ENCODE measurements around the gene RAD51B. TPM values are rescaled to one million over a fixed set of nuclear protein-coding genes. Genes with fewer than 3 reads are reported as not detected.
A peak's percentile ranks its signal among the peaks of the same experiment; 100 is the strongest.

Gene RAD51B
- total RNA-seq, 4 donors from 2014 or later: 19.6 to 39.7 (median 25.4) TPM

DNA sequence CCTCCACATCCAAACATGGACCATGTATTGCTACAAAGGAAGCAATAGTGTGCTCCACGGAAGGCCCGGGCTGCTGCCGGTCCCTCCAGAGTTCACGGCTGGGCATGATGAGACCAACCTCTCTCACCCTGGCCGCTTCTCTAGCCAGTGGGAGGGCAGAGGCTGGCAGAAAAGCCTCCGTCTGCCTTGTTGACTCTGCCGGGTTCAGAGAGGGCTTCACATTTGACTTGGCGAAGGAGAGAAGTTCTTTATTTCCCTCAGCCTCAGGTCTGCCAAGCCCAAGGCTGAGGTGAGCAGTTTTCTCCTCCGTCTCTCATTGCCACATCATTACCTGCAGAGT, 743.3 kb downstream of the RAD51B start:
- Histone ChIP-seq H3K4me1 (peaks cover 62% of the 10 kb centered on the region), H3K4me3 (no peak overlapping the region), H3K36me3 (no peaks in the 10 kb centered on the region), H3K27me3 (no peaks in the 10 kb centered on the region), H3K9me3 (no peaks in the 10 kb centered on the region), H3K27ac (peak overlapping the region; percentile 84)
- TF ChIP-seq POLR2AphosphoS5 (IDR thresholded peaks at IDR 0.05): no peak
- no peak for TF ChIP-seq EP300 (IDR thresholded peaks at IDR 0.05)
- TF ChIP-seq POLR2A (IDR thresholded peaks at IDR 0.05): no peak
- TF ChIP-seq, protein P1, sequence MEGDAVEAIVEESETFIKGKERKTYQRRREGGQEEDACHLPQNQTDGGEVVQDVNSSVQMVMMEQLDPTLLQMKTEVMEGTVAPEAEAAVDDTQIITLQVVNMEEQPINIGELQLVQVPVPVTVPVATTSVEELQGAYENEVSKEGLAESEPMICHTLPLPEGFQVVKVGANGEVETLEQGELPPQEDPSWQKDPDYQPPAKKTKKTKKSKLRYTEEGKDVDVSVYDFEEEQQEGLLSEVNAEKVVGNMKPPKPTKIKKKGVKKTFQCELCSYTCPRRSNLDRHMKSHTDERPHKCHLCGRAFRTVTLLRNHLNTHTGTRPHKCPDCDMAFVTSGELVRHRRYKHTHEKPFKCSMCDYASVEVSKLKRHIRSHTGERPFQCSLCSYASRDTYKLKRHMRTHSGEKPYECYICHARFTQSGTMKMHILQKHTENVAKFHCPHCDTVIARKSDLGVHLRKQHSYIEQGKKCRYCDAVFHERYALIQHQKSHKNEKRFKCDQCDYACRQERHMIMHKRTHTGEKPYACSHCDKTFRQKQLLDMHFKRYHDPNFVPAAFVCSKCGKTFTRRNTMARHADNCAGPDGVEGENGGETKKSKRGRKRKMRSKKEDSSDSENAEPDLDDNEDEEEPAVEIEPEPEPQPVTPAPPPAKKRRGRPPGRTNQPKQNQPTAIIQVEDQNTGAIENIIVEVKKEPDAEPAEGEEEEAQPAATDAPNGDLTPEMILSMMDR (IDR thresholded peaks at IDR 0.05): no peak
- WGBS: 78% methylated on average over 9 of the region's 9 CpGs
- DNase-seq (ENCODE audit: low spot score in 2 of 2): peak in 1 of 2 donors; percentile 57

DNA sequence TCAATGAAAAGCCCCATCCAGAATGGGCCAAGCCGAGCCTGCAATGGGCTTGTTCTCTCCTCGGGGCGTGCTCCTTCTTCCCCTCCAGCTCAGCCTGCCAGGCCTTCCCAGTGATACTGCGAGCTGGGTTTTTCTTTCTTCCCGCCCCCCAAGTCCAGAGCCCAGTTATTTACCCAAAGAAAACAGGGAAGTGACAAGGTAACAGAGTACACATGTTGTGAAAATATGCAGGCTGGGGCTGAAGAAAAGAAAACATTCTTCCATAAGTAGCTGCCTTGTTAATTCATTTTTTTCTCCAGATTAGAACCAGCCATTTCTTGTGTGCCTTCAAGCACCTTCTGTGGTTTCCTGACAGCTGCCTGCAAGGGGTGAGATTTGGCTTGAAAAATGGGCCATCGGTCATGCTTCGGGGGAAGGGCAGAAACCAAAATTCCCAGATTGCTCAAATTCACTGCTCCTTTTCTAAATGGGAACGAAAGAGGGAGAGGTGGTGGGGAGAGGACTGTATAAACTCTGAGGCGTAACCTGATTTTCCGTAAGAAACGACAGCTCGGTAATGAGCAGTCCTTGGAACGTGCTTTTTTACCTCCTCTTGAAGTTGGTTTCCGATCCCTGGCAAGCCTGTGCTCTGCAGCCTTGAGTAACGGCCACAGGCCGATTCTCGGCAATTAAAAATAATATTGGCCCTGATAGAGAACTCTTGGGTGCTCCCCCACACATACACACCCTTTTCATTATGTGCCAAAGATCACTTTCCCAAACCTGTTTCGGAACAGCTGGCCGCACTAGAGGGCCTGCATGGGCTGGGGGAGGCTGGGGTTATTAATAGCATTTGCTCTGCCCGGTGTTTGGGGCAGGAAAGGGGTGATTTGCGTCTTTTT, 743.9 kb downstream of the RAD51B start:
- H3K36me3 ChIP-seq: no peaks in the 10 kb centered on the region
- H3K4me1 ChIP-seq: peaks cover 62% of the 10 kb centered on the region
- H3K4me3 ChIP-seq: no peak overlapping the region
- H3K27ac ChIP-seq: peak overlapping the region; percentile 84
- 40% methylated on average over 21 of the region's 21 CpGs for WGBS
- no peaks in the 10 kb centered on the region for H3K27me3 ChIP-seq
- TF ChIP-seq POLR2AphosphoS5 (IDR thresholded peaks at IDR 0.05) (no peak), POLR2A (IDR thresholded peaks at IDR 0.05) (no peak), EP300 (IDR thresholded peaks at IDR 0.05) (no peak)
- TF ChIP-seq, protein P1 (IDR thresholded peaks at IDR 0.05): no peak
- peak in 1 of 2 donors; percentile 56 for DNase-seq (ENCODE audit: low spot score in 2 of 2)
- H3K9me3 ChIP-seq: no peaks in the 10 kb centered on the region

DNA sequence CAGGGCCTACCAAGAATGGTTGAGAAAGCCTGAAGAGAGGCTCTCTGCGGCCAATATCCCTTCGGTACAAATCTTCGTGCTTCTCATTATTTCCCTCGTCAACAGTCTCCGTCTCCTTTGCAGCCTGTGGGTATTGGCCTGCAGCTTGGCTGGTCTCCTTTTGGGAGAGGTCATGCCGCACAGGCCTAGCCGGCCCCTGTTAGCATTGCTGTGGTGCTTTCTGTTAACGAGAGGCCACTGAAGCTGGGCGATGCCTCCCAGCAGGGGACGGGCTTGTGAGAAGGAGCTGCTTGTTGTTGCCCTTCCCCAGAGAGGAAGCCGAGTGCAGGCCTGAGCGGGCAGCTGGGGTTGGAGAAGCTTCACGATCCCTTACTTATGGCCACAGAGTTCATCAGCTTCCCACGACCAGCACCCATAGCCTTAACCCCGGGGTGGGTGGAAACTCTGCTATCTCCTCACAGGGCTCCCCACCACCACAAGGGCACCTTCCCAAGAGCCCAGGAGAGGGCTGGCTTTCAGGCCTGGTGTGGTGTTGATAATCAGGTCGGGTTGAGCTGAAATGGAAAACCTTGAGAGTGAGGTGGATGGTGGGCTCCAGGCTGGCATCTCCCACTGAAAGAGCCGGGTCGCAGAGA, 744.7 kb downstream of the RAD51B start:
- H3K9me3 ChIP-seq: no peaks in the 10 kb centered on the region
- H3K27me3 ChIP-seq: no peaks in the 10 kb centered on the region
- H3K27ac ChIP-seq: peak overlapping the region; percentile 84
- no peak for TF ChIP-seq POLR2A (IDR thresholded peaks at IDR 0.05)
- no peak for TF ChIP-seq POLR2AphosphoS5 (IDR thresholded peaks at IDR 0.05)
- TF ChIP-seq, protein P1 (IDR thresholded peaks at IDR 0.05): no peak
- no peak for TF ChIP-seq EP300 (IDR thresholded peaks at IDR 0.05)
- WGBS: 64% methylated on average over 13 of the region's 18 CpGs
- H3K4me3 ChIP-seq: no peak overlapping the region
- DNase-seq (ENCODE audit: low spot score in 2 of 2): peak in 1 of 2 donors; percentile 65
- peaks cover 65% of the 10 kb centered on the region for H3K4me1 ChIP-seq
- H3K36me3 ChIP-seq: no peaks in the 10 kb centered on the region

DNA sequence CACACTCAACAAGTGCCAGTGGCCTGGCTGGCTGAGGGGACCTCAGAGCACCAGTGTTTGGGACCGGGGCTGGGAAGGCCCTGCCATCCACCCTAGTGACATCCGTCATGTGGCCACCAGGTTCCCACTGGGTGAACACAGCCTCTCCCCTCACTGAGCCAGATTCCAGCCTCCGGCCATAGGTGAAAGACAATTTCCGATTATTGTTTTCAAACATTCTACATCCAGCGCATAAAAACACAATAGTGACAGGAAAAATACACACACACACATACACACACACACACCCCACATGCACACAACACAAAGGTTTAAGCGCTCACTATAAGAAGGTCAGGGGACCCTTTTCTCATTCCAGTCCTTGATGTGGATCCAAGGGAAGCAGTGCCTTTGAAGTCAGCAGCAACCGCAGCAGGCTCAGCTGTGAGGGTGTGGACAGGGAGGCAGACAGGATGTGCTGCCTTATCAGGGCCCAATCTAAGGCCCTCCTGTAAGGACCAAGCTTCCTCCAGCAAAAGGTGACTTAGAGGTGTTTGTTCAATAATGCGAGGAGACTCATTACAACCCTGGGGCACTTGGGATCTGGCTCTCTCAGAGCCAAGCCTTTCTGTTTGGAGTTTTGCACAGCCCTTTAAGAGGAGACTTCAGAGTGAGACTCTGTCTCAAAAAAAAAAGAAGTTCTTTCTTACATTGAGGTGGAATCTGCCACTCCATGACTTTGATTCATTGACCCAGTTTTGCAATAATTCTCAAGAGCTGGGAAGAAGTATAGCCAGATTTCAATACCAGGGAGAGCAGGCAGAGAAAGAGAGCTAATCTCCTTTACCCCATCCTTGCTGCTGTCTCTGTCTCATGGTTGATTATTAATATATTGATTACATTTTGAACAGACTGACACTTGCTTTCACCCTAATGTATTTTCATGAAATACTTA, 745.5 kb downstream of the RAD51B start:
- H3K9me3 ChIP-seq: no peaks in the 10 kb centered on the region
- peaks cover 72% of the 10 kb centered on the region for H3K4me1 ChIP-seq
- no peak overlapping the region for H3K4me3 ChIP-seq
- TF ChIP-seq, protein P1 (IDR thresholded peaks at IDR 0.05): no peak
- TF ChIP-seq POLR2A (IDR thresholded peaks at IDR 0.05): no peak
- H3K36me3 ChIP-seq: no peaks in the 10 kb centered on the region
- peak overlapping the region; percentile 84 for H3K27ac ChIP-seq
- H3K27me3 ChIP-seq: no peaks in the 10 kb centered on the region
- 72% methylated on average over 8 of the region's 8 CpGs for WGBS
- peak in 1 of 2 donors; percentile 60 for DNase-seq (ENCODE audit: low spot score in 2 of 2)
